Measurements from ENCODE around the gene CHRNA5.
"Not testable (repeated sequence)": the region's sequence is repeated elsewhere in the genome, so short reads cannot be mapped to it uniquely, and the experiment has no call there.

Gene CHRNA5

GRCh38 chr15:78538358-78538757 is 27.0 kb upstream of the CHRNA5 start:
- H3K27me3 ChIP-seq (ENCODE audit: insufficient read depth, poor library complexity, severe bottlenecking) = no peaks in the 10 kb centered on the region
- DNase-seq (ENCODE audit: low read depth in 1 of 2, low spot score in 1 of 2) = no peak
- H3K4me3 ChIP-seq (replicated peaks; ENCODE audit: insufficient read depth, low read length) = no peak overlapping the region
- no peak overlapping the region for H3K27ac ChIP-seq (replicated peaks)
- no peak for TF ChIP-seq GABPA (IDR thresholded peaks at IDR 0.05; ENCODE audit: low read depth)
- no peak for TF ChIP-seq SPI1 (IDR thresholded peaks at IDR 0.05; ENCODE audit: borderline replicate concordance, low read depth)
- no peak for TF ChIP-seq CTCF (IDR thresholded peaks at IDR 0.05; ENCODE audit: insufficient read depth, low read length)
- TF ChIP-seq POLR2AphosphoS5 (IDR thresholded peaks at IDR 0.05; ENCODE audit: low read depth) = no peak
- TF ChIP-seq REST (IDR thresholded peaks at IDR 0.05; ENCODE audit: insufficient replicate concordance, low read depth) = no peak

GRCh38 chr15:78539464-78540140 is 25.7 kb upstream of the CHRNA5 start:
- Histone ChIP-seq H3K27ac (replicated peaks) (peak overlapping the region; percentile 94), H3K4me3 (replicated peaks; ENCODE audit: insufficient read depth, low read length) (peak overlapping the region; percentile 88)
- not testable (repeated sequence) for H3K27me3 ChIP-seq (ENCODE audit: insufficient read depth, poor library complexity, severe bottlenecking); DNase-seq (ENCODE audit: low read depth in 1 of 2, low spot score in 1 of 2)

- Histone ChIP-seq H3K27ac (replicated peaks) (peak within 1 kb of the TSS; percentile 94), H3K4me3 (replicated peaks; ENCODE audit: insufficient read depth, low read length) (peak within 1 kb of the TSS; percentile 88), H3K27me3 (ENCODE audit: insufficient read depth, poor library complexity, severe bottlenecking) (no peaks in the 10 kb centered on the region)
- DNase-seq (ENCODE audit: low read depth in 1 of 2, low spot score in 1 of 2) = peak; percentile 78 to 91
- TF ChIP-seq CTCF (IDR thresholded peaks at IDR 0.05; ENCODE audit: insufficient read depth, low read length) (no peak), POLR2AphosphoS5 (IDR thresholded peaks at IDR 0.05; ENCODE audit: low read depth) (peak; percentile 95), REST (IDR thresholded peaks at IDR 0.05; ENCODE audit: insufficient replicate concordance, low read depth) (peak; percentile 48), SPI1 (IDR thresholded peaks at IDR 0.05; ENCODE audit: borderline replicate concordance, low read depth) (peak; percentile 12; the same call in 1 of the 2 replicates), GABPA (IDR thresholded peaks at IDR 0.05; ENCODE audit: low read depth) (no peak)
These were observed 25.0 kb upstream of the CHRNA5 start, which contains the start of gene PSMA4 for GRCh38 chr15:78540141-78540870. PSMA4 (plus strand) TSS chr15:78540444; CDS start chr15:78541928, 1,484 bp downstream.

- peak overlapping the region; percentile 88 for H3K4me3 ChIP-seq (replicated peaks; ENCODE audit: insufficient read depth, low read length)
- TF ChIP-seq CTCF (IDR thresholded peaks at IDR 0.05; ENCODE audit: insufficient read depth, low read length) (no peak), SPI1 (IDR thresholded peaks at IDR 0.05; ENCODE audit: borderline replicate concordance, low read depth) (peak; percentile 67; the same call in 1 of the 2 replicates), POLR2AphosphoS5 (IDR thresholded peaks at IDR 0.05; ENCODE audit: low read depth) (no peak)
- H3K27me3 ChIP-seq (ENCODE audit: insufficient read depth, poor library complexity, severe bottlenecking) = no peaks in the 10 kb centered on the region
- DNase-seq (ENCODE audit: low read depth in 1 of 2, low spot score in 1 of 2) = no peak
- peak overlapping the region; percentile 94 for H3K27ac ChIP-seq (replicated peaks)
These were observed 24.2 kb upstream of the CHRNA5 start for GRCh38 chr15:78540871-78541743.

Measured in HL-60 (cell line).